Neural cell (in vitro differentiated cells): ENCODE data around the gene MARCHF9. TPM values are rescaled to one million over a fixed set of nuclear protein-coding genes. Genes with fewer than 3 reads are reported as not detected.

ENCODE experiments used
- H2AFZ ChIP-seq: fragments of 200-600, 300-800 bp; sonication (generic), shearing (Covaris generic); 2 replicates; pipeline ENCODE4 v1.6.0; 2014; ENCODE audit warnings: low read depth, mild to moderate bottlenecking, antibody characterized with exemption, low read length, moderate library complexity
- H3F3A ChIP-seq: fragments of 200-600 bp; shearing (Covaris generic); 2 replicates; pipeline ENCODE4 v1.6.1; 2016; ENCODE audit warnings: mild to moderate bottlenecking, moderate library complexity, mixed read lengths, antibody characterized with exemption, low read length; ENCODE audit not compliant: insufficient read depth, poor library complexity, severe bottlenecking
- H3K27ac ChIP-seq: fragments of 200-600, 300-800 bp; sonication (generic), shearing (Covaris generic); 2 replicates; pipeline ENCODE4 v1.5.1; 2014; ENCODE audit warnings: mild to moderate bottlenecking, low read length, moderate library complexity
- H3K27me3 ChIP-seq: fragments of 300-800, 200-600 bp; sonication (generic), shearing (Covaris generic); 2 replicates; pipeline ENCODE4 v1.6.0; 2014; ENCODE audit warnings: mild to moderate bottlenecking, low read depth, low read length, moderate library complexity; ENCODE audit not compliant: insufficient read depth
- H3K36me3 ChIP-seq: fragments of 300-800, 200-600 bp; sonication (generic), shearing (Covaris generic); 2 replicates; pipeline ENCODE4 v1.5.1; 2014; ENCODE audit warnings: mild to moderate bottlenecking, antibody characterized with exemption, low read length, moderate library complexity; ENCODE audit not compliant: insufficient read depth
- H3K4me2 ChIP-seq: fragments of 300-800, 200-600 bp; sonication (generic), shearing (Covaris generic); 2 replicates; pipeline ENCODE4 v1.6.0; 2014; ENCODE audit warnings: mild to moderate bottlenecking, low read length
- H3K4me3 ChIP-seq: fragments of 300-800, 200-600 bp; sonication (generic), shearing (Covaris generic); 2 replicates; pipeline ENCODE4 v1.5.1; 2014; ENCODE audit warnings: mild to moderate bottlenecking, low read length, moderate library complexity
- H3K79me2 ChIP-seq: fragments of 200-600 bp; shearing (Covaris generic); replicated peaks from 2 replicates; pipeline ENCODE4 v1.6.0; 2014; ENCODE audit warnings: mild to moderate bottlenecking, low read length, moderate library complexity; ENCODE audit not compliant: insufficient read depth
- H3K9ac ChIP-seq: fragments of 300-800, 200-600 bp; sonication (generic), shearing (Covaris generic); 2 replicates; pipeline ENCODE4 v1.6.1; 2016; ENCODE audit warnings: mild to moderate bottlenecking, low read length, mixed read lengths
- H3K9me2 ChIP-seq: fragments of 200-600 bp; shearing (Covaris generic); 2 replicates; pipeline ENCODE4 v1.6.1; 2016; ENCODE audit warnings: mild to moderate bottlenecking, low read length, mixed read lengths; ENCODE audit not compliant: insufficient read depth
- H3K9me3 ChIP-seq: fragments of 200-600, 300-800 bp; sonication (generic), shearing (Covaris generic); 2 replicates; pipeline ENCODE4 v1.6.1; 2016; ENCODE audit warnings: mild to moderate bottlenecking, mixed run types, low read length, moderate library complexity, mixed read lengths
- H4K20me1 ChIP-seq: fragments of 200-600 bp; shearing (Covaris generic); 2 replicates; pipeline ENCODE4 v1.6.1; 2016; ENCODE audit warnings: mild to moderate bottlenecking, mixed run types; ENCODE audit not compliant: insufficient read depth
- CTCF ChIP-seq: fragments of 450-650 bp; IDR thresholded peaks from 2 replicates; pipeline ENCODE4 v1.5.1; 2014; ENCODE audit warnings: antibody characterized with exemption, mild to moderate bottlenecking, moderate library complexity; ENCODE audit not compliant: poor library complexity, severe bottlenecking
- EP300 ChIP-seq: fragments of 450-650 bp; conservative IDR thresholded peaks from 2 replicates; pipeline ENCODE4 v1.6.1; 2014; ENCODE audit warnings: antibody characterized with exemption, mild to moderate bottlenecking, moderate library complexity; ENCODE audit not compliant: poor library complexity, severe bottlenecking
- EZH2 ChIP-seq: fragments of 200-600, 300-800 bp; shearing (Covaris generic), sonication (generic); IDR thresholded peaks from 2 replicates; pipeline ENCODE4 v1.6.1; 2014; ENCODE audit warnings: antibody characterized with exemption, low read length, borderline replicate concordance, mild to moderate bottlenecking; ENCODE audit not compliant: insufficient read depth, poor library complexity, severe bottlenecking
- MXI1 ChIP-seq: fragments of 450-650 bp; conservative IDR thresholded peaks from 2 replicates; pipeline ENCODE4 v1.6.1; 2014; ENCODE audit warnings: antibody characterized with exemption, mild to moderate bottlenecking; ENCODE audit not compliant: poor library complexity, severe bottlenecking
- POLR2AphosphoS5 ChIP-seq: IDR thresholded peaks from 2 replicates; pipeline ENCODE4 v1.6.1; 2012
- RAD21 ChIP-seq: fragments of 450-650 bp; conservative IDR thresholded peaks from 2 replicates; pipeline ENCODE4 v1.6.1; 2014; ENCODE audit warnings: antibody characterized with exemption, mild to moderate bottlenecking, moderate library complexity
- REST ChIP-seq: IDR thresholded peaks from 2 replicates; pipeline ENCODE4 v1.6.1; 2012; ENCODE audit warnings: borderline replicate concordance
- SMC3 ChIP-seq: fragments of 450-650 bp; conservative IDR thresholded peaks from 2 replicates; pipeline ENCODE4 v1.6.1; 2014; ENCODE audit warnings: antibody characterized with exemption, mild to moderate bottlenecking, moderate library complexity; ENCODE audit not compliant: poor library complexity
- TAF1 ChIP-seq: IDR thresholded peaks from 2 replicates; pipeline ENCODE4 v1.6.1; 2012; ENCODE audit warnings: low read depth
- polyA plus RNA-seq: library from polyadenylated mRNA; depleted of rRNA; stranded (reverse); fragments of >200 nt; gene quantifications from 2 replicates; pipeline ENCODE4 v1.2.3, GENCODE V29; 2014

Gene MARCHF9
- polyA plus RNA-seq, 1 donor from 2014 or later = 34.5 TPM

- no peaks in the 10 kb centered on the region for H4K20me1 ChIP-seq
- H3K4me3 ChIP-seq = no peak overlapping the region
- no peak overlapping the region for H2AFZ ChIP-seq
- no peaks in the 10 kb centered on the region for H3F3A ChIP-seq
- H3K79me2 ChIP-seq = no peaks in the 10 kb centered on the region
- H3K36me3 ChIP-seq = no peaks in the 10 kb centered on the region
- no peak overlapping the region for H3K9ac ChIP-seq
- no peaks in the 10 kb centered on the region for H3K9me2 ChIP-seq
- H3K27me3 ChIP-seq = peaks cover 32% of the 10 kb centered on the region
- TF ChIP-seq REST = no peak
- no peak for TF ChIP-seq EP300
- TF ChIP-seq MXI1 = no peak
- no peak for TF ChIP-seq SMC3
- TF ChIP-seq EZH2 = no peak
- TF ChIP-seq POLR2AphosphoS5 = no peak
- TF ChIP-seq RAD21 = no peak
- TF ChIP-seq TAF1 = no peak
- no peak for TF ChIP-seq CTCF
- no peak overlapping the region for H3K4me2 ChIP-seq
- H3K27ac ChIP-seq = no peak overlapping the region
- no peaks in the 10 kb centered on the region for H3K9me3 ChIP-seq
Observed at GRCh38 chr12:57769594-57769993, 14.7 kb downstream of the MARCHF9 start.

GRCh38 chr12:57770734-57771133 is 15.8 kb downstream of the MARCHF9 start:
- Histone ChIP-seq H3K27ac (no peak overlapping the region), H3K9me3 (no peaks in the 10 kb centered on the region), H3K4me3 (no peak overlapping the region), H2AFZ (no peak overlapping the region), H3K9ac (no peak overlapping the region), H3K27me3 (peaks cover 20% of the 10 kb centered on the region), H3K36me3 (no peaks in the 10 kb centered on the region), H3K79me2 (no peaks in the 10 kb centered on the region), H4K20me1 (no peaks in the 10 kb centered on the region), H3K4me2 (no peak overlapping the region), H3F3A (no peaks in the 10 kb centered on the region), H3K9me2 (no peaks in the 10 kb centered on the region)
- TF ChIP-seq EP300 (no peak), SMC3 (no peak), CTCF (no peak), REST (no peak), POLR2AphosphoS5 (no peak), TAF1 (no peak), EZH2 (no peak), MXI1 (no peak), RAD21 (no peak)
